Metanephros (tissue), 2 donors: Measurements from ENCODE around the gene PTPN2. TPM values are rescaled to one million over a fixed set of nuclear protein-coding genes. Genes with fewer than 3 reads are reported as not detected.

Source experiments
- small RNA-seq: library from RNA; depleted of rRNA; stranded (forward); fragments of <200 nt; gene quantifications from one replicate; pipeline ENCODE3, GENCODE V24; 2014; ENCODE audit warnings: low replicate concordance
- total RNA-seq: library from RNA; depleted of rRNA; stranded (reverse); fragments of >200 nt; gene quantifications from one replicate; pipeline ENCODE4 v1.2.3, GENCODE V29; 2014

PTPN2 gene
- total RNA-seq, result 28.2 TPM

DNA sequence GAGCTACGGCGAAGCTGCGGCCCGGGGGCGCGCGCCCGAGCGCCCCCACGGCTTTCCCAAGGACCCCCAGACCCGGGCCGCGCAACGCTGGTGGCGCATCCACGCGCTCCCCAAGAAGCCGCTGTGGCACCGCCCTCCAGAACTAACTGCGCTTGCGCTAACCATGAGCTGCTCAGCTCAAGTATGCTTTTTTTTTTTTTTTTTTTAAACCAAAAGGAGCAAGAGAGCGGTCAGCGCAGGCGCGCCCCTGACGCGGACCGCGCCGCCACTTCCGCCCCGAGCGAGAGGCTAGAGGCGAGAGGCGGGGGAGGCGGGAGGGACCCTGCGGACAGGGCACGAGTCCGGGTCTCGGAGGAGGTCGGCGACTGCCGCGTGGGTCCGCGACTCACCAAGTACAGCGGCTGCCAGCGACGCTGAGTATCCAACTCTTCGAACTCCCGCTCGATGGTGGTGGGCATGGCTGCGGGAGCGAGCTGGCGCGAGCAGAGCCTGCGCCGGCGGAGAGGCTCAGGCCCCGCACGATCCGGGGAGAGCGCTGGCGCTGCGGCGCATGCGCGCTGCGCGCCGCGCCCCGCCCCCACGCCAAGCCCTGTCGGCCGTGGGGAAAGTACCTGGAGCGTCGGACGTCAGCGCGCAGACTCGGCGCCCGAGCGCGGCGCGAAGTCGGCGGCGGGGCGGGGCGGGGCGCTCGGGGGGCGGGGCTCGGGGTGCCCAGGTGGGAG lies at the start of gene PTPN2:
Gene PTPN2, minus strand, starts transcription at position 554 of the 722 bp plus-strand sequence. Its CDS starts 96 bp downstream, at position 458.

Small RNAs within 50 kb of the gene (small RNA-seq; reads per million reads assigned to genes)
- not detected for gene RF00019

Other genes starting within 250 kb of the PTPN2 start
- 36.6 TPM for gene SPIRE1, start 226.1 kb downstream of the PTPN2 start, total RNA-seq
- gene CEP76, start 181.5 kb downstream of the PTPN2 start, total RNA-seq, result 13.6 TPM
- gene PSMG2, start 181.2 kb downstream of the PTPN2 start, total RNA-seq, result 46.5 TPM
- 33.4 TPM for gene SEH1L, start 63.8 kb upstream of the PTPN2 start, total RNA-seq
- 37.0 TPM for gene CEP192, start 107.1 kb upstream of the PTPN2 start, total RNA-seq